Liver (tissue), 3 donors: ENCODE measurements around the gene MAMDC2.

Experiments used
- CTCF ChIP-seq: fragments of 150-350 bp; IDR thresholded peaks from 2 replicates; pipeline ENCODE4 v1.5.1; 2017; ENCODE audit warnings: improper control_type of control experiment, low read depth, low read length; ENCODE audit not compliant: missing input control
- FOXA2 ChIP-seq: IDR thresholded peaks from 2 replicates; pipeline ENCODE4 v1.6.1; 2016; ENCODE audit warnings: antibody characterized with exemption
- HNF4A ChIP-seq, 2 donors: conservative IDR thresholded peaks; 2 replicates each; pipeline ENCODE4 v1.6.1; 2016; ENCODE audit warnings: antibody characterized with exemption in 2 of 2, mild to moderate bottlenecking in 2 of 2
- JUND ChIP-seq, 2 donors: IDR thresholded peaks; 2 replicates each; pipeline ENCODE4 v1.6.1; 2016; ENCODE audit warnings: antibody characterized with exemption in 2 of 2
- MAX ChIP-seq: IDR thresholded peaks from 2 replicates; pipeline ENCODE4 v1.6.1; 2016; ENCODE audit warnings: antibody characterized with exemption
- RAD21 ChIP-seq, 2 donors: IDR thresholded peaks; 2 replicates each; pipeline ENCODE4 v1.6.1; 2016; ENCODE audit warnings: antibody characterized with exemption in 2 of 2, mild to moderate bottlenecking in 2 of 2
- REST ChIP-seq: IDR thresholded peaks from 2 replicates; pipeline ENCODE4 v1.6.1; 2016; ENCODE audit warnings: antibody characterized with exemption, mild to moderate bottlenecking
- TAF1 ChIP-seq: conservative IDR thresholded peaks from 2 replicates; pipeline ENCODE4 v1.6.1; 2016; ENCODE audit warnings: antibody characterized with exemption, mild to moderate bottlenecking
- YY1 ChIP-seq: IDR thresholded peaks from 2 replicates; pipeline ENCODE4 v1.6.1; 2016; ENCODE audit warnings: antibody characterized with exemption, mild to moderate bottlenecking
- ZBTB33 ChIP-seq: IDR thresholded peaks from 2 replicates; pipeline ENCODE4 v1.6.1; 2016; ENCODE audit warnings: antibody characterized with exemption
- donor health status: healthy.
- donor health status: healthy.

- no peak for TF ChIP-seq CTCF
- TF ChIP-seq YY1: no peak
- no peak for TF ChIP-seq RAD21 (IDR thresholded peaks at IDR 0.05)
- TF ChIP-seq HNF4A (conservative IDR thresholded peaks at IDR 0.05): no peak
- TF ChIP-seq MAX: no peak
- no peak for TF ChIP-seq REST
- TF ChIP-seq FOXA2: no peak
- TF ChIP-seq JUND (IDR thresholded peaks at IDR 0.05): no peak
- no peak for TF ChIP-seq ZBTB33
- no peak for TF ChIP-seq TAF1
These were observed 49.4 kb downstream of the MAMDC2 start for GRCh38 chr9:70093095-70093494.
